GM12878 (cell line): ENCODE measurements around the gene GSTCD. TPM values are rescaled to one million over a fixed set of nuclear protein-coding genes. Genes with fewer than 3 reads are reported as not detected.

Experiments
- ATAC-seq: fragments of 200-7000 bp; cut with Tn5 transposase; 3 replicates; pipeline ENCODE4 v1.9.1; 2020; ENCODE audit warnings: mild to moderate bottlenecking, moderate library complexity
- BruUV-seq: library from RNA; stranded (reverse); fragments of 400-500 nt; replicated peaks from 2 replicates; lab custom pipeline; 2021; lab: Mats Ljungman, UMichigan
- CTCF ChIA-PET: fragments of 300-600 bp; sonication (Branson Sonifier 250); formaldehyde crosslinking; extraction: SDS; loops from one replicate; lab custom pipeline; 2021; ENCODE audit warnings: inconsistent platforms; lab: Yijun Ruan, JAX
- POLR2A ChIA-PET: fragments of 350-600 bp; formaldehyde crosslinking; extraction: SDS; loops from one replicate; lab custom pipeline; 2021; ENCODE audit warnings: inconsistent platforms; lab: Charles Lee
- RAD21 ChIA-PET: fragments of 300-600 bp; sonication (Branson Sonifier 250); formaldehyde crosslinking; loops from one replicate; lab custom pipeline; 2023; ENCODE audit warnings: antibody characterized with exemption; ENCODE audit not compliant: unreplicated experiment; lab: Charles Lee
- SMC1A ChIA-PET: fragments of 300-600 bp; sonication (Branson Sonifier 250); formaldehyde crosslinking; loops from one replicate; lab custom pipeline; 2023; ENCODE audit not compliant: unreplicated experiment, uncharacterized antibody; lab: Charles Lee
- DNase-seq: peaks from one replicate; pipeline ENCODE4 v3.0.0-alpha.2; 2011; ENCODE audit warnings: low read depth, low spot score
- FAIRE-seq: peaks from 3 replicates; lab custom pipeline; 2011; peaks lifted over from hg19 to GRCh38; lab: Jason Lieb, UNC
- H2AFZ ChIP-seq: 2 replicates; pipeline ENCODE4 v1.6.0; 2011; ENCODE audit warnings: low read depth, low read length, control low read depth; ENCODE audit not compliant: control insufficient read depth
- H3K27ac ChIP-seq: 2 replicates; pipeline ENCODE4 v1.5.1; 2011; ENCODE audit warnings: control low read depth; ENCODE audit not compliant: control insufficient read depth, insufficient read depth
- H3K27me3 ChIP-seq, 2 experiments: replicated peaks in 1 of 2; 2 replicates each; pipeline versions ENCODE4 v1.6.0 to v1.6.1; 2011; ENCODE audit warnings: low read length in 1 of 2; ENCODE audit not compliant: control insufficient read depth in 2 of 2, insufficient read depth in 2 of 2
- H3K36me3 ChIP-seq, 2 experiments: 2 replicates each; pipeline ENCODE4 v1.5.1; 2011; ENCODE audit warnings: low read length in 1 of 2; ENCODE audit not compliant: control insufficient read depth in 2 of 2, insufficient read depth in 2 of 2
- H3K4me1 ChIP-seq: 2 replicates; pipeline ENCODE4 v1.6.1; 2011; ENCODE audit warnings: mild to moderate bottlenecking, low read length, moderate library complexity, mixed read lengths; ENCODE audit not compliant: control insufficient read depth, insufficient read depth
- H3K4me2 ChIP-seq: 2 replicates; pipeline ENCODE4 v1.6.0; 2011; ENCODE audit warnings: control low read depth; ENCODE audit not compliant: control insufficient read depth, insufficient read depth
- H3K4me3 ChIP-seq: fragments of 200-600 bp; sonication (generic); 2 replicates; pipeline ENCODE4 v1.5.1; 2016
- H3K79me2 ChIP-seq: 2 replicates; pipeline ENCODE4 v1.6.0; 2011; ENCODE audit warnings: low read length; ENCODE audit not compliant: control insufficient read depth, insufficient read depth
- H3K9ac ChIP-seq: 2 replicates; pipeline ENCODE4 v1.8.0; 2011; ENCODE audit warnings: low read length, control low read depth, mixed read lengths; ENCODE audit not compliant: control insufficient read depth, insufficient read depth
- H3K9me3 ChIP-seq: replicated peaks from 3 replicates; pipeline ENCODE4 v1.5.1; 2011; ENCODE audit warnings: mild to moderate bottlenecking, low read length; ENCODE audit not compliant: control insufficient read depth, insufficient read depth
- H4K20me1 ChIP-seq: 2 replicates; pipeline ENCODE4 v1.6.0; 2011; ENCODE audit not compliant: control insufficient read depth, insufficient read depth
- CBX5 ChIP-seq: sonication (generic); IDR thresholded peaks from 2 replicates; pipeline ENCODE4 v1.6.1; 2016; ENCODE audit warnings: low read depth, moderate library complexity, mild to moderate bottlenecking, inconsistent platforms
- CREM ChIP-seq: IDR thresholded peaks from 2 replicates; pipeline ENCODE4 v1.6.1; 2014; ENCODE audit warnings: antibody characterized with exemption, low read depth
- CUX1 ChIP-seq: IDR thresholded peaks from 2 replicates; pipeline ENCODE4 v1.6.1; 2012; ENCODE audit warnings: improper control_type of control experiment, low read depth, low read length; ENCODE audit not compliant: insufficient replicate concordance
- EED ChIP-seq: sonication (generic); IDR thresholded peaks from 2 replicates; pipeline ENCODE4 v1.6.1; 2016; ENCODE audit warnings: antibody characterized with exemption, low read depth
- EP300 ChIP-seq, 2 experiments: fragments of 150-350 bp in 1 of 2; IDR thresholded peaks; 2 replicates each; pipeline ENCODE4 v1.6.1; 2011 to 2012; ENCODE audit warnings: low read depth in 2 of 2, low read length in 2 of 2, borderline replicate concordance in 1 of 2, improper control_type of control experiment in 1 of 2, inconsistent platforms in 1 of 2; ENCODE audit not compliant: control insufficient read depth in 1 of 2
- ETV6 ChIP-seq, 2 experiments: fragments of 450-650 bp in 1 of 2; IDR thresholded peaks in 1 of 2; conservative IDR thresholded peaks in 1 of 2; 2 replicates each; pipeline ENCODE4 v1.6.1; 2014; ENCODE audit warnings: antibody characterized with exemption in 1 of 2, borderline replicate concordance in 1 of 2, low read depth in 1 of 2, mild to moderate bottlenecking in 1 of 2, moderate library complexity in 1 of 2
- FOXM1 ChIP-seq: IDR thresholded peaks from 2 replicates; pipeline ENCODE4 v1.6.1; 2012; ENCODE audit warnings: low read depth, mild to moderate bottlenecking, inconsistent platforms, low read length, moderate library complexity
- GABPA ChIP-seq: IDR thresholded peaks from 2 replicates; pipeline ENCODE4 v1.6.1; 2014; ENCODE audit warnings: antibody characterized with exemption, low read depth, mild to moderate bottlenecking, inconsistent platforms
- GATAD2B ChIP-seq: fragments of 450-650 bp; conservative IDR thresholded peaks from 2 replicates; pipeline ENCODE4 v1.6.1; 2017; ENCODE audit warnings: low read depth, mild to moderate bottlenecking, moderate library complexity
- HDAC2 ChIP-seq: fragments of 200-600 bp; sonication (generic); IDR thresholded peaks from 2 replicates; pipeline ENCODE4 v1.6.1; 2017
- NFIC ChIP-seq: IDR thresholded peaks from 2 replicates; pipeline ENCODE4 v1.6.1; 2012; ENCODE audit warnings: low read depth, mild to moderate bottlenecking, inconsistent platforms, low read length, moderate library complexity
- PBX3 ChIP-seq: IDR thresholded peaks from 2 replicates; pipeline ENCODE4 v1.6.1; 2011; ENCODE audit warnings: mild to moderate bottlenecking, low read depth, low read length, moderate library complexity; ENCODE audit not compliant: insufficient replicate concordance
- POLR2A ChIP-seq: IDR thresholded peaks from 2 replicates; pipeline ENCODE4 v1.6.1; 2011; ENCODE audit warnings: low read depth, mild to moderate bottlenecking, low read length
- POU2F2 ChIP-seq: IDR thresholded peaks from 3 replicates; pipeline ENCODE4 v1.6.1; 2011; ENCODE audit warnings: low read depth, mild to moderate bottlenecking, low read length, borderline replicate concordance
- RAD51 ChIP-seq: fragments of 450-650 bp; IDR thresholded peaks from 2 replicates; pipeline ENCODE4 v1.6.1; 2016; ENCODE audit warnings: moderate library complexity, mild to moderate bottlenecking, inconsistent platforms
- TCF3 ChIP-seq: IDR thresholded peaks from 2 replicates; pipeline ENCODE4 v1.6.1; 2012; ENCODE audit warnings: low read depth, mild to moderate bottlenecking, low read length, borderline replicate concordance; ENCODE audit not compliant: insufficient read depth
- ZNF622 ChIP-seq: fragments of 450-650 bp; IDR thresholded peaks from 2 replicates; pipeline ENCODE4 v1.6.1; 2017; ENCODE audit warnings: mild to moderate bottlenecking, inconsistent platforms
- WGBS: methylation state at CpG from one replicate; pipeline ENCODE4 v1.1.6; 2016; ENCODE audit warnings: low lambda C conversion rate; ENCODE audit not compliant: insufficient replicate concordance, insufficient coverage; ENCODE audit errors: missing lambda C conversion rate; 5-methylcytosine and 5-hydroxymethylcytosine counted together
- in situ Hi-C: fragments of 300-500 bp; cut with MboI; formaldehyde crosslinking; loops from 9 replicates; pipeline ENCODE4 v1.14.3; 2018; ENCODE audit warnings: mixed read lengths
- intact Hi-C: fragments of 100-400 bp; cut with micrococcal nuclease; formaldehyde crosslinking; loops from one replicate; pipeline ENCODE4 v1.14.2; 2022; ENCODE audit not compliant: unreplicated experiment
- polyA plus RNA-seq, 11 experiments: library from polyadenylated mRNA; depleted of rRNA in 4 of 11; unstranded in 6 of 11; stranded (reverse) in 5 of 11; fragments of >200 nt; fragmentation: Nextera tagmentation in 4 of 11; fragmentation: Illumina TruSeq in 1 of 11; extraction: Ambion mirVana in 4 of 11; extraction: Trizol in 1 of 11; gene quantifications; 1 replicate in 1 of 11; 2 replicates in 10 of 11; pipeline versions ENCODE4 v1.2.1 to v1.2.3, GENCODE V29; 2011 to 2016; ENCODE audit warnings: inconsistent platforms in 2 of 11, missing spikeins in 2 of 11, low read depth in 1 of 11
- total RNA-seq, 4 experiments: library from RNA; depleted of rRNA in 3 of 4; stranded (reverse); fragments of >200 nt in 3 of 4; fragmentation: Illumina TruSeq in 1 of 4; extraction: Trizol in 1 of 4; gene quantifications; 2 replicates each; pipeline versions ENCODE4 v1.2.1 to v1.2.3, GENCODE V29; 2013 to 2021

Gene GSTCD
- total and polyA plus RNA-seq, 10 of the 15 experiments (the other 5 are each of a cell fraction or from before 2014, with no cell fraction given), result 4.3 to 28.4 (median 14.1) TPM

GRCh38 chr4:105894660-105895582 is 186.3 kb downstream of the GSTCD start, which contains the start of gene NPNT:
Gene NPNT (plus strand): TSS chr4:105895471. CDS start chr4:105895653, 182 bp downstream.
- Histone ChIP-seq H3K27me3 (peaks cover 3 to 8% of the 10 kb centered on the region in 2 experiments), H4K20me1 (no peaks in the 10 kb centered on the region), H3K4me2 (peak within 1 kb of the TSS; percentile 97), H3K4me3 (peak within 1 kb of the TSS; percentile 75), H3K27ac (peak within 1 kb of the TSS; percentile 76), H3K9ac (peak within 1 kb of the TSS; percentile 80), H3K4me1 (peaks cover 10% of the 10 kb centered on the region), H3K36me3 (peaks cover 0 to 3% of the 10 kb centered on the region in 2 experiments; a peak in 1 of 4 replicates), H3K9me3 (no peaks in the 10 kb centered on the region), H2AFZ (peak within 1 kb of the TSS; percentile 80), H3K79me2 (peaks cover 9% of the 10 kb centered on the region)
- in situ Hi-C loops (no loop called here), intact Hi-C loops (no loop called here)
- SMC1A ChIA-PET, result interaction anchor here (1.2 kb wide), 1 partner anchor 18 kb away, joined by 3 read pairs; no protein-coding TSS in a partner anchor
- ATAC-seq (peak; percentile 51), DNase-seq (no peak), FAIRE-seq (peak; percentile 38)
- RAD21 ChIA-PET, result no interaction called here
- POLR2A ChIA-PET, result no interaction called here
- CTCF ChIA-PET, result interaction anchor here (0.6 kb wide), 1 partner anchor 191 kb away, joined by 3 read pairs; no protein-coding TSS in a partner anchor
- 10% methylated on average over 20 of the region's 56 CpGs for WGBS
- BruUV-seq, result no TSS peak
- no peak for TF ChIP-seq RAD51
- TF ChIP-seq EED, result peak; percentile 36; the same call in 1 of the 2 replicates
- no peak for TF ChIP-seq PBX3
- no peak for TF ChIP-seq GABPA
- TF ChIP-seq NFIC, result no peak
- TF ChIP-seq CREM, result no peak
- no peak for TF ChIP-seq ZNF622
- no peak for TF ChIP-seq CBX5
- TF ChIP-seq CUX1, result no peak
- TF ChIP-seq POLR2A, result peak; percentile 77
- no peak for TF ChIP-seq GATAD2B
- no peak for TF ChIP-seq HDAC2
- TF ChIP-seq TCF3, result 0 out of 2 replicates have a peak, but pooled peaks have one; percentile 42
- no peak for TF ChIP-seq FOXM1
- no peak for TF ChIP-seq POU2F2
- no peak for TF ChIP-seq EP300 (IDR thresholded peaks at IDR 0.05; ENCODE audit: borderline replicate concordance in 1 of 2, control insufficient read depth in 1 of 2, low read depth in 2 of 2, low read length in 2 of 2)
- TF ChIP-seq ETV6 (conservative IDR thresholded peaks at IDR 0.05 in 1 of 2, IDR thresholded peaks at IDR 0.05 in 1 of 2; ENCODE audit: borderline replicate concordance in 1 of 2, low read depth in 1 of 2), result peak in 1 of 2 experiments; percentile 13; a peak in 1 of 4 replicates
